Uterus (tissue), 4 donors: ENCODE measurements around the gene ALDH3B1. TPM values are rescaled to one million over a fixed set of nuclear protein-coding genes. Genes with fewer than 3 reads are reported as not detected.

Source experiments
- DNase-seq, 2 donors: peaks; one replicate each; pipeline ENCODE4 v3.0.0-alpha.2; 2019 to 2020
- H3K27ac ChIP-seq, 2 donors: fragments of 200-600 bp; sonication (generic); 1 replicate in 1 of 2; 2 replicates in 1 of 2; pipeline ENCODE4 v1.5.1; 2016 to 2018
- H3K27me3 ChIP-seq, 2 donors: fragments of 200-600 bp; sonication (generic); one replicate each; pipeline ENCODE4 v1.5.1; 2018 to 2019; ENCODE audit warnings: control low read depth in 1 of 2
- H3K36me3 ChIP-seq, 2 donors: fragments of 200-600 bp; sonication (generic); one replicate each; pipeline ENCODE4 v1.5.1; 2019; ENCODE audit warnings: control low read depth in 1 of 2
- H3K4me1 ChIP-seq, 2 donors: fragments of 200-600 bp; sonication (generic); one replicate each; pipeline ENCODE4 v1.5.1; 2018 to 2019; ENCODE audit warnings: control low read depth in 1 of 2
- H3K4me3 ChIP-seq, 2 donors: fragments of 200-600 bp; sonication (generic); 1 replicate in 1 of 2; 2 replicates in 1 of 2; pipeline ENCODE4 v1.5.1; 2018 to 2019; ENCODE audit warnings: mild to moderate bottlenecking in 1 of 2
- H3K9me3 ChIP-seq, 2 donors: fragments of 200-600 bp; sonication (generic); one replicate each; pipeline ENCODE4 v1.5.1; 2019; ENCODE audit warnings: control low read depth in 1 of 2
- POLR2A ChIP-seq, 2 donors: fragments of 450-650 bp; IDR thresholded peaks; one replicate each; pipeline ENCODE4 v1.6.1; 2016; ENCODE audit warnings: antibody characterized with exemption in 2 of 2, mild to moderate bottlenecking in 1 of 2, moderate library complexity in 1 of 2
- intact Hi-C: fragments of 100-400 bp; cut with DNase I; formaldehyde crosslinking; loops from one replicate; pipeline ENCODE4 v1.15.1; 2023; ENCODE audit warnings: low total_unique reads
- total RNA-seq, 4 donors: library from RNA; depleted of rRNA in 3 of 4; stranded (reverse); fragments of >200 nt in 3 of 4; gene quantifications; one replicate each; pipeline versions ENCODE4 v1.1.0 to v1.2.4, GENCODE V29; 2014 to 2023
- TF ChIP-seq, protein P1 (sequence below), 4 experiments: fragments of 200-600 bp in 2 of 4; fragments of 450-650 bp in 2 of 4; sonication (generic) in 2 of 4; IDR thresholded peaks; one replicate each; pipeline ENCODE4 v1.5.1; 2016 to 2019; ENCODE audit warnings: antibody characterized with exemption in 4 of 4, mild to moderate bottlenecking in 2 of 4, moderate library complexity in 1 of 4
- donor health status: DM: yes; HTN: yes; CAD: no.

The ALDH3B1 gene
- total RNA-seq, 4 donors from 2014 or later, result 2.3 to 5.7 (median 4.0) TPM

DNA sequence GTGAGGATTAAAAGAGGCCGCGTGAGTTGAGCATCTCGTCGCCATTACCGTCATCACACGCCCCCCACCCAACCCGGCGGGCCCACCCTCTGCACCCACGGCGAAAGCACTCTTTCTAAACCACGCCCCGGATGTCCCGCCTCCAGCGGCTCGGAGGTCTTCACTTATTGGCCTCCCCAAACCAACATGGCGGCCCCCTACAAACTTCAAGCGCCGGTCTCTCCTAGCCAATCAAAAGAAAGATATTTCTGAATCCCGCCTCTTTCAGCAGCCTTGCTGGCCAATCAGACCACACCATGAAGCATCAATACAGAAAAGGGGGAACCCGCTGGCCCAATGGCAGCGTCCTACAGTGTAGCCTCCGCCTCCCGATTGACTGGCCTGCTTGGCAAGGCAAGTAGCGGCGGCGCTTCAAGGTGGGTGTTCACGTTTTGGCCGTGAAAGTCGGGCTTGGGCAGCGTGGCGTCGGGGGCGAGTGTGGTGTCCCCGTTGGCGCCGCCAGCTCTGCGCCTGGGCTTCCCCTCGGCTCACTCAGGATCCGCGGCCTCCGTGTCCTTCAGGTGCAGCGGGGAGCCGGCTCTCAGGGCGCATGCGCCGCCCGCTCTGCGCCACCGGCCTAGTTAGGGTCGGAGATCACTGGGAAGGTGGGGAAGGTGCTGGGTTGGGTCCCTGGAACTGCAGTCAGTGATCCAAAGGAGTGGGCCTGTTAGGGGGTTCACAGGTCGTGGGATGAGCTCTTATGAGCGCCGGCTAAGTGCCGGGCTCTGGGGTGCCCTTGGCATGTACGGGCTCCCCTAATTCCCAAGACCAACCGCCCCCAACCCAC, 20.4 kb downstream of the ALDH3B1 start, which contains the start of gene NDUFS8:
TSS of gene NDUFS8 (plus strand) at position 364 of the 826 bp plus-strand sequence. CDS start 1,471 bp downstream, outside the sequence.
- Histone ChIP-seq H3K27me3 (no peaks in the 10 kb centered on the region), H3K9me3 (no peaks in the 10 kb centered on the region), H3K27ac (peak within 1 kb of the TSS; percentile 78 to 89), H3K4me1 (peaks cover 8 to 9% of the 10 kb centered on the region in 2 donors), H3K4me3 (peak within 1 kb of the TSS; percentile 70 to 92), H3K36me3 (no peaks in the 10 kb centered on the region)
- intact Hi-C loops, result no loop called here
- peak; percentile 96 to 98 for DNase-seq
- peak in 1 of 2 donors; percentile 47 for TF ChIP-seq POLR2A (IDR thresholded peaks at IDR 0.05)
- TF ChIP-seq, protein P1, sequence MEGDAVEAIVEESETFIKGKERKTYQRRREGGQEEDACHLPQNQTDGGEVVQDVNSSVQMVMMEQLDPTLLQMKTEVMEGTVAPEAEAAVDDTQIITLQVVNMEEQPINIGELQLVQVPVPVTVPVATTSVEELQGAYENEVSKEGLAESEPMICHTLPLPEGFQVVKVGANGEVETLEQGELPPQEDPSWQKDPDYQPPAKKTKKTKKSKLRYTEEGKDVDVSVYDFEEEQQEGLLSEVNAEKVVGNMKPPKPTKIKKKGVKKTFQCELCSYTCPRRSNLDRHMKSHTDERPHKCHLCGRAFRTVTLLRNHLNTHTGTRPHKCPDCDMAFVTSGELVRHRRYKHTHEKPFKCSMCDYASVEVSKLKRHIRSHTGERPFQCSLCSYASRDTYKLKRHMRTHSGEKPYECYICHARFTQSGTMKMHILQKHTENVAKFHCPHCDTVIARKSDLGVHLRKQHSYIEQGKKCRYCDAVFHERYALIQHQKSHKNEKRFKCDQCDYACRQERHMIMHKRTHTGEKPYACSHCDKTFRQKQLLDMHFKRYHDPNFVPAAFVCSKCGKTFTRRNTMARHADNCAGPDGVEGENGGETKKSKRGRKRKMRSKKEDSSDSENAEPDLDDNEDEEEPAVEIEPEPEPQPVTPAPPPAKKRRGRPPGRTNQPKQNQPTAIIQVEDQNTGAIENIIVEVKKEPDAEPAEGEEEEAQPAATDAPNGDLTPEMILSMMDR (IDR thresholded peaks at IDR 0.05), result no peak

DNA sequence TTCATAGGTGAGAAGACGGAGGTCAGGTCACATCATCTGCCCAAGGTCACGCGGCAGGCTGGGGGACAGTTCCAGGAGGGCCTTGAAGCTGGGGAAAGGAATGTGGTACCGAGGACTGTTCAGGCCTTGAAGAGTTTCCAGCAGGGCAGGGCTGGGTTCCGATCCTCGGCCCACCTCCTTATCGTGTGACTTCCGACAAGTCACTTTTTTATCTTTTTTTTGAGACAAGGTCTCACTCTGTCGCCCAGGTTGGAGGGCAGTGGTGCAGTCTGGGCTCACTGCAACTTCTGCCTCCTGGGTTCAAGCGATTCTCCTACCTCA, 21.0 kb downstream of the ALDH3B1 start:
- H3K27ac ChIP-seq, result peak overlapping the region; percentile 78 to 89
- DNase-seq, result peak in 1 of 2 donors; percentile 39
- H3K9me3 ChIP-seq, result no peaks in the 10 kb centered on the region
- peaks cover 8 to 9% of the 10 kb centered on the region in 2 donors for H3K4me1 ChIP-seq
- H3K27me3 ChIP-seq, result no peaks in the 10 kb centered on the region
- intact Hi-C loops, result no loop called here
- peak overlapping the region; percentile 70 to 92 for H3K4me3 ChIP-seq
- TF ChIP-seq, protein P1 (IDR thresholded peaks at IDR 0.05), result no peak
- TF ChIP-seq POLR2A (IDR thresholded peaks at IDR 0.05), result no peak
- no peaks in the 10 kb centered on the region for H3K36me3 ChIP-seq

- TF ChIP-seq POLR2A (IDR thresholded peaks at IDR 0.05), result no peak
- TF ChIP-seq, protein P1 (IDR thresholded peaks at IDR 0.05), result no peak
- Histone ChIP-seq H3K9me3 (no peaks in the 10 kb centered on the region), H3K27ac (no peak overlapping the region), H3K4me1 (peaks cover 8 to 9% of the 10 kb centered on the region in 2 donors), H3K27me3 (no peaks in the 10 kb centered on the region), H3K36me3 (no peaks in the 10 kb centered on the region), H3K4me3 (no peak overlapping the region)
- intact Hi-C loops, result no loop called here
- DNase-seq, result no peak
Observed at GRCh38 chr11:68032003-68032402, 21.9 kb downstream of the ALDH3B1 start.

- Histone ChIP-seq H3K4me3 (no peak overlapping the region), H3K36me3 (no peaks in the 10 kb centered on the region), H3K4me1 (peaks cover 10 to 13% of the 10 kb centered on the region in 2 donors), H3K9me3 (no peaks in the 10 kb centered on the region), H3K27ac (no peak overlapping the region), H3K27me3 (no peaks in the 10 kb centered on the region)
- no peak for DNase-seq
- intact Hi-C loops, result no loop called here
- TF ChIP-seq, protein P1 (IDR thresholded peaks at IDR 0.05), result no peak
- no peak for TF ChIP-seq POLR2A (IDR thresholded peaks at IDR 0.05)
Observed at GRCh38 chr11:68032997-68033707, 23.0 kb downstream of the ALDH3B1 start.

GRCh38 chr11:68033708-68034045, 23.6 kb downstream of the ALDH3B1 start:
- peaks cover 13 to 18% of the 10 kb centered on the region in 2 donors for H3K4me1 ChIP-seq
- no peak for DNase-seq
- TF ChIP-seq, protein P1 (IDR thresholded peaks at IDR 0.05), result no peak
- no peak for TF ChIP-seq POLR2A (IDR thresholded peaks at IDR 0.05)
- intact Hi-C loops, result no loop called here
- H3K27ac ChIP-seq, result no peak overlapping the region
- H3K27me3 ChIP-seq, result no peaks in the 10 kb centered on the region
- H3K4me3 ChIP-seq, result no peak overlapping the region
- H3K36me3 ChIP-seq, result no peaks in the 10 kb centered on the region
- H3K9me3 ChIP-seq, result no peaks in the 10 kb centered on the region
